Retinal pigment epithelial cell (primary cell): ENCODE results near the gene VWA5B1.

Experiments used
- DNase-seq: peaks from one replicate; pipeline ENCODE4 v3.0.0-alpha.2; 2010; ENCODE audit warnings: low read depth
- H3K4me3 ChIP-seq: 2 replicates; pipeline ENCODE4 v1.5.1; 2011; ENCODE audit warnings: mild to moderate bottlenecking, low read length, control low read depth, moderate library complexity
- TF ChIP-seq, protein P1 (sequence below): conservative IDR thresholded peaks from 2 replicates; pipeline ENCODE4 v1.5.1; 2011; ENCODE audit warnings: low read depth, low read length, control low read depth, inconsistent platforms

The VWA5B1 gene

DNA sequence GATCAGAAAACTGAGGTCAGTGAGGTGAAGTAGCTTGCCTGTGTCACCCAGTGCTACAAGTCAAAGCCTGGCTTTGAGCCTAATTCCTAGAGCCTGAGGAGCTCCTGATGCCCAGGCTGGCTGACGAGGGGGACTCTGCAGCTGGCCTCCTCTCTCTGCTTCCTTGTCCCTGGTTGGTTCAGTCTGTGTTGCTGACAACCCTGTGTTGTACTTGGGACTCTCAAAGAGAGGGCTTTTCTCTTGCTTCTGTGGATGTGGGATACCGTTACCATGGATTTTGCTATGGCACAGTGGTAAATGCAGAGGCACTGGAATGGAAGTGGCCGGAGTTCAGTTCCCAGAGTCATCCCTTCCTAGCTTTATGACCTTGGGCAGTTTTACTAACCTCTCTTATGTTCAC, 8.0 kb downstream of the VWA5B1 start:
- TF ChIP-seq, protein P1, sequence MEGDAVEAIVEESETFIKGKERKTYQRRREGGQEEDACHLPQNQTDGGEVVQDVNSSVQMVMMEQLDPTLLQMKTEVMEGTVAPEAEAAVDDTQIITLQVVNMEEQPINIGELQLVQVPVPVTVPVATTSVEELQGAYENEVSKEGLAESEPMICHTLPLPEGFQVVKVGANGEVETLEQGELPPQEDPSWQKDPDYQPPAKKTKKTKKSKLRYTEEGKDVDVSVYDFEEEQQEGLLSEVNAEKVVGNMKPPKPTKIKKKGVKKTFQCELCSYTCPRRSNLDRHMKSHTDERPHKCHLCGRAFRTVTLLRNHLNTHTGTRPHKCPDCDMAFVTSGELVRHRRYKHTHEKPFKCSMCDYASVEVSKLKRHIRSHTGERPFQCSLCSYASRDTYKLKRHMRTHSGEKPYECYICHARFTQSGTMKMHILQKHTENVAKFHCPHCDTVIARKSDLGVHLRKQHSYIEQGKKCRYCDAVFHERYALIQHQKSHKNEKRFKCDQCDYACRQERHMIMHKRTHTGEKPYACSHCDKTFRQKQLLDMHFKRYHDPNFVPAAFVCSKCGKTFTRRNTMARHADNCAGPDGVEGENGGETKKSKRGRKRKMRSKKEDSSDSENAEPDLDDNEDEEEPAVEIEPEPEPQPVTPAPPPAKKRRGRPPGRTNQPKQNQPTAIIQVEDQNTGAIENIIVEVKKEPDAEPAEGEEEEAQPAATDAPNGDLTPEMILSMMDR = no peak
- no peak for DNase-seq
- H3K4me3 ChIP-seq = no peak overlapping the region

DNA sequence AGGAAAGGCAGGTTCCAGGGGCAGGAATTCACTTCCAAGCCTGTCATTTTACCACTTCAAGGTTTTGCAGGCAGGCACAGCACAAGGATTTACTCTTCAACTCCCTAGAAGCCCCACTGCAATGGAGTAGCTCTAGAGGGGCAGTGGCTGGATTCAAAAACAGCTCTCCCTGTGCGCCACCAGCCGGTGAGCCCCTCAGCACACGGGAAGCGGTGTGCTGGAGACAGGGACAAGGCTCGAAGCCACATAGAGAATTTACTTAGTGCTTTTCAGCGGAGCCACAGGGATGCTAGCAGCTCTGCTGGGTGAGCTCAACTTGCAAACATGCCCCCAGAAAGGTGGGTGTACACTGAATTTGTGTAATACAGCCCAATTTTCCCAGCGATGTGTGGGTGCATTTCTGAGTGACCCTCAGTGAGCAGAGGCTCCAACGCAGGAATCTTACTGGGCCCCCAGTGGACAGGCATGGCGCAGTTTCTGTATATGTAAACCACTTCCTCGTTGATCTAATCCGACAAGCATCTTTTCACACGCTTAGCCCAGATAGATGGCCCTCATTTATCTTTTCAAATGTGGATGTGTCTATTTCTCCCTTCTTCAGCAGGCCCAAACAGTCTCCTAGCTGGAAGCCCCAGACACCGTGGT, 10.9 kb downstream of the VWA5B1 start:
- TF ChIP-seq, protein P1 = no peak
- DNase-seq = no peak
- H3K4me3 ChIP-seq = no peak overlapping the region

DNA sequence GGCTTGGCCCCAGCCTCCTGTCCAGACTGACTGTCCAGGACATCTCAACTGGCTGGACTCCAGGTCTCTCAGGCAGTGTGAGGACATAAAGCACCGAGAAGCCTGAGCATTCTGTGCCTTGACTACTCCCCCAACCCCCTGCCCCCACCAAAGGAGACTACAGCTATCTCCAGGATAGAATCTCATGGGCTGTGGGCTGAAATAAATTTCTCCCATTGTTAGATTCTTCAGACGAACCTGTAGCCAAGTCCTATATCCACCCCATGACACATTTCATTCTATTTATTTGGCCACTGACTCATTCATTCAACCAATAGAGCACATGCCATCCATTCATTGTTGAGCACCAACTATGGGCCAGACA, 11.4 kb downstream of the VWA5B1 start:
- no peak for DNase-seq
- TF ChIP-seq, protein P1 = no peak

DNA sequence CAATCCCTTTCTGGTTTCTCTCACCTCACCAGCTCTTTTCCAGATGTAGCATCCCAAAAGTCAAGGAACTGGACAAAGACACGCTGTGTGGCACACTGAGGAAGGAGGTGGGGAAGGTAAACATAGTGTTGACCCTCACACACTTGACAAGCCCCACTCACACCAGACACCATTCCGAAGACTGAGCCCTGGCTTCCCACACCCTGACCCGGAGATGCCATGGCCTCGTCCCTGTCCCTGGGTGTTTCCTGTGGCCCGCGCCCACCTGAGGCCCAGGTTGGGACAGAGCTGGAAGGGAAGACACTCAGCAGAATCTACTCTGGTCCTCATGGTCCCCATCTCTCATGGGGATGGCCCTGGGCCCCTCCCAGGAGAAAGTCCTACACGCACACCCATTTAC, 16.4 kb downstream of the VWA5B1 start:
- DNase-seq = no peak
- H3K4me3 ChIP-seq = no peak overlapping the region
- TF ChIP-seq, protein P1 = no peak

More for the DNA sequence above, 11.4 kb downstream of the VWA5B1 start:
- H3K4me3 ChIP-seq = no peak overlapping the region

DNA sequence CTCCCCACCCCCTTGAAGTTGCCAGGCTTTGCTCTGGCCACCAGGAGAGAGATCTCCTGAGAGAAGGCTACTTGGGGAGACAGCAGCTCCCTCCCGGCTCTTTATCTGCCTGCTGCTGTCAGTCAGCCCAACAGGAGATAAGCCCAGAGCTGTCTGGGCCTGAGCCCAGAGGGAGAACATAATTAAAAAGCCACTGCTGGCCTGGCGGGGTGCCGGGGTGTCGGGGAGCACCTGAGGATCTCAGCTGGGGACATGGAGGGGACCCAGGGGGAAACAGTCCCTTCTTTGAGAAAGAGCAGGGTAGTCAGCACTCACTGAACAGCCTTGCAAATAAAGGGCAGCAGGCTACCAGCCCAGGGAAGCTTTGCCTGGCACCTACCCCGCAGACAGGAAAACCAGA, 17.9 kb downstream of the VWA5B1 start:
- no peak for DNase-seq
- no peak overlapping the region for H3K4me3 ChIP-seq
- TF ChIP-seq, protein P1 = no peak

DNA sequence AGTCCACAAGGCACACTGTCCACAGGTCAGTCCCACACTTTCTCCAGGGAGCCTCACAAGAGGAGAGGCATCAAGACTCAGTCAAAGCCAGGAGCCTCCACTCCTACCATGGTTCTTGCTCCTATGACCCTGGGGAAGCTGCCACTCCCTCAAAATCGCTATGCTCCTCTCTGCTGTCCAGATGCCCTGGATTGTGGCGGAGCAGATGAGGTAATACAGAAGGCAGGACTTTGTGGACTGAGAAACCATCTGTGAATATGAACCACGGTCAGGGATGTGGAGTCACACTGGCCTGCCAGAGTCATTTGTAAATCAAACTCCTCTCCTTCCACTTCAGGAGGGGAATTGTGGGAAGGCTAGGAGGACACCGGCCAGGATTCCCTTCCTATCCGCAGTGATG, 20.6 kb downstream of the VWA5B1 start:
- TF ChIP-seq, protein P1 = no peak
- no peak overlapping the region for H3K4me3 ChIP-seq
- no peak for DNase-seq

DNA sequence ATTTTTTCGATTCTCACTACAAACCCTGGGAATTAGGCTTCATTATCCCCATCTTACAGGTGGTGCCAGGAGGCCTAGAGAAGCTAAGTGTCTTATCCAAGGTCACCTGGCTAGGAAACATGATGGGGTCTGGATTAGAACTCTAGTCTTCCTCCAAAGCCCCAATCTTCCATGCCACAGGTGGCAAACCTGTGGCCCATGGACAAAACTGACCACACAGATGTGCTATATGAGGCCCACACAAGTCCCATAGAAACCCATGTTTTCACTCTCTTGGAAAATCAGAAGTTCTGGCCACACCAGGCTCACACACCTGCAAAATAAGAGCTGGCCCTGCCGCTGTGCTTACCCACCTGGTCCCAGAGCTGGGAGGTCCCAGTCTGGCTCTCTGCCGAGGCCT, 21.6 kb downstream of the VWA5B1 start:
- H3K4me3 ChIP-seq = no peak overlapping the region
- DNase-seq = no peak
- TF ChIP-seq, protein P1 = no peak
